ENCODE data around the gene YJU2.

GRCh38 chr19:4217429-4218264 lies 29.2 kb upstream of the YJU2 start:
- TF ChIP-seq CTCF (IDR thresholded peaks at IDR 0.05): no peak
- TF ChIP-seq POLR2A (IDR thresholded peaks at IDR 0.05): no peak
